ENCODE results near the gene PIEZO2. TPM values are rescaled to one million over a fixed set of nuclear protein-coding genes. Genes with fewer than 3 reads are reported as not detected.

The PIEZO2 gene
- total and polyA plus RNA-seq, 2 of the 8 experiments (the other 6 are each of a cell fraction or from before 2014, with no cell fraction given) = 4.7 to 16.5 TPM

GRCh38 chr18:10682368-10682714, 467.0 kb downstream of the PIEZO2 start:
- no peak overlapping the region for H3K4me2 ChIP-seq (ENCODE audit: insufficient read depth in 1 of 2, low read depth in 2 of 2, low read length in 2 of 2)
- H3K23ac ChIP-seq (ENCODE audit: insufficient read length) = no peak overlapping the region
- no peak overlapping the region for H3K4me3 ChIP-seq (ENCODE audit: extremely low read depth in 1 of 4, insufficient read depth in 2 of 4, low read depth in 3 of 4, low read length in 4 of 4)
- no peak overlapping the region for H4K91ac ChIP-seq (replicated peaks; ENCODE audit: insufficient read length, low read length)
- DNase-seq (ENCODE audit: low read depth in 1 of 2, low spot score in 2 of 2) (no peak), FAIRE-seq (no peak)
- H2BK12ac ChIP-seq (ENCODE audit: low read depth, low read length) = no peak overlapping the region
- 0 out of 2 replicates have a peak overlapping the region, but pooled peaks have one; percentile 29 for H2BK20ac ChIP-seq (ENCODE audit: low read length)
- H3K36me3 ChIP-seq (ENCODE audit: control insufficient read depth in 2 of 4, insufficient read depth in 4 of 4, low read length in 3 of 4) = no peaks in the 10 kb centered on the region
- no peaks in the 10 kb centered on the region for H3K79me1 ChIP-seq (ENCODE audit: low read depth, low read length)
- H3K27me3 ChIP-seq (replicated peaks in 1 of 4; ENCODE audit: control insufficient read depth in 3 of 4, extremely low read depth in 1 of 4, insufficient read depth in 3 of 4, low read length in 3 of 4) = no peaks in the 10 kb centered on the region
- WGBS, 2 experiments (ENCODE audit: extremely low coverage in 1 of 2, insufficient coverage in 1 of 2, insufficient read length in 1 of 2, insufficient replicate concordance in 2 of 2, low coverage in 1 of 2, low lambda C conversion rate in 2 of 2, missing lambda C conversion rate in 1 of 2) = 74% methylated on average over 7 of the region's 7 CpGs; no CpG with 5 or more reads in 1 of the 2 experiments
- H3K27ac ChIP-seq (ENCODE audit: low read depth, low read length) = no peak overlapping the region
- no peak overlapping the region for H2BK120ac ChIP-seq (replicated peaks; ENCODE audit: low read depth, low read length)
- no peak overlapping the region for H2AFZ ChIP-seq (ENCODE audit: low read length)
- H4K8ac ChIP-seq (ENCODE audit: extremely low read depth, insufficient read depth, low read length) = no peak overlapping the region
- no peaks in the 10 kb centered on the region for H3K79me2 ChIP-seq (ENCODE audit: control insufficient read depth in 1 of 2, insufficient read depth in 2 of 2, low read length in 2 of 2)
- H4K5ac ChIP-seq (ENCODE audit: insufficient read length, low read depth, low read length) = no peak overlapping the region
- H3K4me1 ChIP-seq (replicated peaks in 1 of 4; ENCODE audit: control insufficient read depth in 3 of 4, insufficient read depth in 4 of 4, low read length in 3 of 4) = no peaks in the 10 kb centered on the region
- POLR2A ChIA-PET (ENCODE audit: partially characterized antibody) = interaction anchor here (0.7 kb wide), 1 partner anchor 812 kb away, joined by 4 read pairs; no protein-coding TSS in a partner anchor
- CTCF ChIA-PET (ENCODE audit: partially characterized antibody) = no interaction called here
- H3K4ac ChIP-seq (replicated peaks; ENCODE audit: insufficient read length, low read depth, low read length) = no peak overlapping the region
- H2BK15ac ChIP-seq (ENCODE audit: low read length) = no peak overlapping the region
- no peaks in the 10 kb centered on the region for H3K9me3 ChIP-seq (ENCODE audit: insufficient read depth in 2 of 2, low read depth in 1 of 2, low read length in 1 of 2)
- H3K14ac ChIP-seq (ENCODE audit: insufficient read length) = no peak overlapping the region
- H3K56ac ChIP-seq (replicated peaks; ENCODE audit: insufficient read length, low read depth, low read length) = no peak overlapping the region
- H3K9ac ChIP-seq (replicated peaks in 1 of 4; ENCODE audit: extremely low read depth in 1 of 4, low read depth in 3 of 4, low read length in 3 of 4) = no peak overlapping the region
- H2BK5ac ChIP-seq (ENCODE audit: low read depth, low read length) = no peak overlapping the region
- H2AK5ac ChIP-seq (ENCODE audit: low read depth, low read length) = no peak overlapping the region
- no peak overlapping the region for H3K18ac ChIP-seq (ENCODE audit: extremely low read depth, low read length)
- H3K23me2 ChIP-seq (ENCODE audit: low read depth, low read length) = no peaks in the 10 kb centered on the region
- no peaks in the 10 kb centered on the region for H4K20me1 ChIP-seq (replicated peaks in 1 of 2; ENCODE audit: control insufficient read depth in 1 of 2, insufficient read depth in 2 of 2, low read length in 2 of 2)
- TF ChIP-seq USF2 (IDR thresholded peaks at IDR 0.05; ENCODE audit: low read length) (no peak), EZH2 (IDR thresholded peaks at IDR 0.05; ENCODE audit: low read depth, low read length, severe bottlenecking) (no peak), RBBP5 (IDR thresholded peaks at IDR 0.05; ENCODE audit: borderline replicate concordance, low read depth, low read length) (no peak), TCF12 (IDR thresholded peaks at IDR 0.05; ENCODE audit: low read depth, low read length) (no peak), CHD1 (IDR thresholded peaks at IDR 0.05; ENCODE audit: low read depth, low read length) (no peak), GABPA (IDR thresholded peaks at IDR 0.05; ENCODE audit: borderline replicate concordance, insufficient read depth, low read length) (no peak), RAD21 (IDR thresholded peaks at IDR 0.05 in 1 of 2, conservative IDR thresholded peaks at IDR 0.05 in 1 of 2; ENCODE audit: low read depth in 2 of 2, low read length in 2 of 2) (peak; percentile 29 to 48; a peak in 3 of 4 replicates), HDAC2 (IDR thresholded peaks at IDR 0.05; ENCODE audit: borderline replicate concordance in 1 of 2, low read depth in 2 of 2, low read length in 2 of 2) (no peak), CEBPB (IDR thresholded peaks at IDR 0.05; ENCODE audit: low read depth, low read length) (no peak), BRCA1 (IDR thresholded peaks at IDR 0.05; ENCODE audit: low read depth, low read length) (no peak)
